Measurements from ENCODE around the gene ZNF549. TPM values are rescaled to one million over a fixed set of nuclear protein-coding genes. Genes with fewer than 3 reads are reported as not detected.
"Not testable (repeated sequence)": the region's sequence is repeated elsewhere in the genome, so short reads cannot be mapped to it uniquely, and the experiment has no call there.

The ZNF549 gene
- total RNA-seq = 10 to 100 TPM in 1 of 3 donors, 1 to 10 TPM in 2; 3.7 to 11.6 (median 7.9) TPM

GRCh38 chr19:57527136-57527881, at the start of gene ZNF549:
Gene ZNF549, plus strand, starts transcription at chr19:57527356. Its CDS starts 218 bp downstream, at chr19:57527574.
- no peak for TF ChIP-seq POLR2A (IDR thresholded peaks at IDR 0.05)
- TF ChIP-seq, protein P1, sequence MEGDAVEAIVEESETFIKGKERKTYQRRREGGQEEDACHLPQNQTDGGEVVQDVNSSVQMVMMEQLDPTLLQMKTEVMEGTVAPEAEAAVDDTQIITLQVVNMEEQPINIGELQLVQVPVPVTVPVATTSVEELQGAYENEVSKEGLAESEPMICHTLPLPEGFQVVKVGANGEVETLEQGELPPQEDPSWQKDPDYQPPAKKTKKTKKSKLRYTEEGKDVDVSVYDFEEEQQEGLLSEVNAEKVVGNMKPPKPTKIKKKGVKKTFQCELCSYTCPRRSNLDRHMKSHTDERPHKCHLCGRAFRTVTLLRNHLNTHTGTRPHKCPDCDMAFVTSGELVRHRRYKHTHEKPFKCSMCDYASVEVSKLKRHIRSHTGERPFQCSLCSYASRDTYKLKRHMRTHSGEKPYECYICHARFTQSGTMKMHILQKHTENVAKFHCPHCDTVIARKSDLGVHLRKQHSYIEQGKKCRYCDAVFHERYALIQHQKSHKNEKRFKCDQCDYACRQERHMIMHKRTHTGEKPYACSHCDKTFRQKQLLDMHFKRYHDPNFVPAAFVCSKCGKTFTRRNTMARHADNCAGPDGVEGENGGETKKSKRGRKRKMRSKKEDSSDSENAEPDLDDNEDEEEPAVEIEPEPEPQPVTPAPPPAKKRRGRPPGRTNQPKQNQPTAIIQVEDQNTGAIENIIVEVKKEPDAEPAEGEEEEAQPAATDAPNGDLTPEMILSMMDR (IDR thresholded peaks at IDR 0.05) = peak in 2 of 3 donors; percentile 9 to 30
- TF ChIP-seq POLR2AphosphoS5 (IDR thresholded peaks at IDR 0.05) = peak; percentile 65 to 70 (median 67)
- no peaks in the 10 kb centered on the region for H3K4me1 ChIP-seq
- peak within 1 kb of the TSS; percentile 67 to 98 (median 86) for H3K4me3 ChIP-seq
- intact Hi-C loops (cut with DNase I; ENCODE audit: low total_unique reads) = no loop called here
- H3K9me3 ChIP-seq = peaks cover 30% of the 10 kb centered on the region in 2 donors
- H3K27ac ChIP-seq = peak within 1 kb of the TSS; percentile 74 to 81
- H3K36me3 ChIP-seq = peaks cover 11% of the 10 kb centered on the region
- H3K27me3 ChIP-seq = no peaks in the 10 kb centered on the region
- DNase-seq (ENCODE audit: low spot score in 2 of 2) = peak; percentile 85 to 87

DNA sequence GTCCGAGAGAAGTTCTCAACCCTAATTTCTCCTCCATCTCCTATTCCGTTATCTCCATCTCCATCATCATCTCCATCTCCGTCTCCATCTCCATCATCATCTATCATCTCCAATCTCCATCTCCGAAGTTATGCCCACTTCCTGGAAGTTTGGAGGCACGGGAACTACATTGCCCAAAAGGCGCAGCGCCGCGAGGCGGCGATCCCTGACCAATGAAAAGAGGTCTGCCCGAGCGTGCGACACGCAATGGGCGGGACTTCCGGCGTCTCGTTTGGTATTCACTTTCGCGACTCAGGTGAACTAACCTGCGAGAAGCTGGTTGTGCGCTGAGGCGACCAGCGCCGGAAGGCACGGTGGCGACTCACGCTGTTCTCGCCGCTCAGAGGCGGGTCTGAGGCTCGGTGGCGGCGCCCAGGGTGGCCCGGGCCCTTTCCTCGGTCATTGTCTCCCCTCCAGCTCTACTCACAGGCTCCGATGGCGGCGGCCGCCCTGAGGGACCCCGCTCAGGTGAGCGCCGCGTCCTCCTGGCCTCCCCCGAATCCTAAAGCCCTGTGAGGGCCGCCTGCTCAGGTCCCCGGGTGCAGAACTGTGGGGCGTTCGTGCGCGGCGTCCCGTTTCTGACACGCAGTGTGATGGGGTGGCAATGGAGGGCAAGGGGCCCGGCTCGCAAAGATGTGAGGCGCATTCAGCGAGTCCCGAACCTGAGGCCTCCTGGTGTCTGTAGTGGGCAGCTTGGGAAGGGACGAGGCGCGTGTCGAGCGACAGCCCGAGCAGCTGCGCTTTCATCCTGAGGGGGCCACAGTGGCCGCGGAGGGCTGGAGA, 39.5 kb upstream of the ZNF549 start, which contains the start of gene ZNF419:
Gene ZNF419 (plus strand): TSS at position 274 of the 822 bp plus-strand sequence. CDS start 201 bp downstream, at position 475.
- Histone ChIP-seq H3K4me3 (peak within 1 kb of the TSS; percentile 93 to 100 (median 94)), H3K27ac (peak within 1 kb of the TSS; percentile 93 to 96), H3K9me3 (peaks cover 5 to 20% of the 10 kb centered on the region in 2 donors)
- peak; percentile 54 to 87 (median 74) for TF ChIP-seq POLR2AphosphoS5 (IDR thresholded peaks at IDR 0.05)
- H3K4me1 ChIP-seq; intact Hi-C loops (cut with DNase I; ENCODE audit: low total_unique reads); H3K27me3 ChIP-seq; H3K36me3 ChIP-seq: not testable (repeated sequence)
- peak; percentile 94 for DNase-seq (ENCODE audit: low spot score in 2 of 2)

DNA sequence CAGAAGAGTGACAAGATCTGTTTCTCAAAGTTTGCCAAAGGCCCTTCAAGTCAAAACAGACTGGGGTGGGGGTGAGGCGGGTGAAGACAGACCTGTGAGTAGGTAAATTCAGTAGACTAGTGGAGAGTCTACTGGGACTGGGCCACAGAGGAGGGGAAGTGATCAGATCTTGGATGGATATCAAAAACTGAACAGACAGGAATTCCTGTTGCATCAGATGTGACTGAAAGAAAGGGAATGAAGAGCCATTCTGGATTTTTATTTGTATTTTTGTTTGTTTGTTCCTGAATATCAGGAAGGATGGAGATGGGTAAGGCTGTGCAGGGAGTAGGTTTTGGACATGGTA, 38.9 kb upstream of the ZNF549 start:
- H3K27me3 ChIP-seq; H3K4me1 ChIP-seq; H3K36me3 ChIP-seq; H3K27ac ChIP-seq; DNase-seq (ENCODE audit: low spot score in 2 of 2); intact Hi-C loops (cut with DNase I; ENCODE audit: low total_unique reads): not testable (repeated sequence)
- Histone ChIP-seq H3K4me3 (peak overlapping the region in 2 of 3 donors; percentile 13 to 17), H3K9me3 (peaks cover 11 to 26% of the 10 kb centered on the region in 2 donors)

GRCh38 chr19:57499332-57499679, 27.9 kb upstream of the ZNF549 start:
- DNase-seq (ENCODE audit: low spot score in 2 of 2); intact Hi-C loops (cut with DNase I; ENCODE audit: low total_unique reads); H3K4me1 ChIP-seq; H3K27me3 ChIP-seq; H3K36me3 ChIP-seq; H3K27ac ChIP-seq: not testable (repeated sequence)
- peak overlapping the region in 1 of 3 donors; percentile 86 for H3K4me3 ChIP-seq
- peaks cover 30 to 35% of the 10 kb centered on the region in 2 donors for H3K9me3 ChIP-seq

- H3K27me3 ChIP-seq; H3K36me3 ChIP-seq; H3K4me1 ChIP-seq; intact Hi-C loops (cut with DNase I; ENCODE audit: low total_unique reads): not testable (repeated sequence)
- peak within 1 kb of the TSS; percentile 90 to 97 for H3K27ac ChIP-seq
- DNase-seq (ENCODE audit: low spot score in 2 of 2) = peak; percentile 91 to 95
- peak; percentile 30 for TF ChIP-seq POLR2A (IDR thresholded peaks at IDR 0.05)
- peak in 2 of 3 donors; percentile 46 to 87 for TF ChIP-seq POLR2AphosphoS5 (IDR thresholded peaks at IDR 0.05)
- peaks cover 30 to 32% of the 10 kb centered on the region in 2 donors for H3K9me3 ChIP-seq
- peak within 1 kb of the TSS; percentile 79 to 86 (median 83) for H3K4me3 ChIP-seq
These were observed 27.3 kb upstream of the ZNF549 start, which contains the start of gene ZNF773 for GRCh38 chr19:57499680-57500395. Gene ZNF773, plus strand, starts transcription at chr19:57499938. Its CDS starts 143 bp downstream, at chr19:57500081.

- peak overlapping the region; percentile 79 to 86 (median 83) for H3K4me3 ChIP-seq
- H3K36me3 ChIP-seq; intact Hi-C loops (cut with DNase I; ENCODE audit: low total_unique reads); DNase-seq (ENCODE audit: low spot score in 2 of 2); H3K27ac ChIP-seq; H3K4me1 ChIP-seq; H3K27me3 ChIP-seq: not testable (repeated sequence)
- H3K9me3 ChIP-seq = peaks cover 28 to 35% of the 10 kb centered on the region in 2 donors
These were observed 26.8 kb upstream of the ZNF549 start for GRCh38 chr19:57500400-57500799.

GRCh38 chr19:57506163-57506562, 21.0 kb upstream of the ZNF549 start:
- Histone ChIP-seq H3K27ac (no peak overlapping the region), H3K4me1 (no peaks in the 10 kb centered on the region), H3K9me3 (peaks cover 58 to 79% of the 10 kb centered on the region in 2 donors), H3K36me3 (peaks cover 17% of the 10 kb centered on the region), H3K27me3 (no peaks in the 10 kb centered on the region), H3K4me3 (peak overlapping the region in 1 of 3 donors; percentile 8)
- TF ChIP-seq POLR2A (IDR thresholded peaks at IDR 0.05) (no peak), POLR2AphosphoS5 (IDR thresholded peaks at IDR 0.05) (no peak)
- TF ChIP-seq, protein P1 (IDR thresholded peaks at IDR 0.05) = no peak
- intact Hi-C loops (cut with DNase I; ENCODE audit: low total_unique reads) = no loop called here
- DNase-seq (ENCODE audit: low spot score in 2 of 2) = no peak
